K562 (cell line): ENCODE results near the gene NTPCR. TPM values are rescaled to one million over a fixed set of nuclear protein-coding genes. Genes with fewer than 3 reads are reported as not detected.

ENCODE experiments used
- GATAD2A ChIP-seq: fragments of 450-650 bp; IDR thresholded peaks from 2 replicates; pipeline ENCODE4 v1.6.1; 2017
- KDM5B ChIP-seq: fragments of 200-600 bp; sonication (generic); IDR thresholded peaks from 2 replicates; pipeline ENCODE4 v1.6.1; 2012; ENCODE audit warnings: low read depth, mild to moderate bottlenecking, moderate library complexity, low read length, control low read depth, inconsistent platforms; ENCODE audit not compliant: insufficient replicate concordance
- KLF6 ChIP-seq: fragments of 250-450 bp; sonication (Bioruptor Pico); IDR thresholded peaks from 2 replicates; pipeline ENCODE4 v1.4.0; 2020; ENCODE audit warnings: mild to moderate bottlenecking, moderate library complexity, borderline replicate concordance
- L3MBTL2 ChIP-seq: fragments of 450-650 bp; IDR thresholded peaks from 2 replicates; pipeline ENCODE4 v1.6.1; 2016; ENCODE audit warnings: mild to moderate bottlenecking, moderate library complexity
- NFE2L1 ChIP-seq: fragments of 450-650 bp; IDR thresholded peaks from 2 replicates; pipeline ENCODE4 v1.6.1; 2016; ENCODE audit warnings: missing genetic modification characterization, low read depth, mild to moderate bottlenecking, missing compliant biosample characterization, moderate library complexity, borderline replicate concordance
- PHB ChIP-seq: fragments of 250-450 bp; sonication (Bioruptor Pico); IDR thresholded peaks from 2 replicates; pipeline ENCODE4 v1.5.0; 2021
- RAD51 ChIP-seq: fragments of 450-650 bp; IDR thresholded peaks from 2 replicates; pipeline ENCODE4 v1.7.1; 2016; ENCODE audit warnings: low read depth, mild to moderate bottlenecking, borderline replicate concordance
- RBM22 ChIP-seq: fragments of 200-400 bp; formaldehyde crosslinking; IDR thresholded peaks from 2 replicates; pipeline ENCODE4 v1.6.1; 2018; ENCODE audit warnings: low read length, low read depth; ENCODE audit not compliant: poor library complexity, severe bottlenecking
- SIRT6 ChIP-seq: IDR thresholded peaks from one replicate; pipeline ENCODE4 v1.6.1; 2012; ENCODE audit warnings: low read depth, mild to moderate bottlenecking, control low read depth, inconsistent platforms, low read length, moderate library complexity
- SMAD4 ChIP-seq: fragments of 250-450 bp; sonication (Bioruptor Pico); conservative IDR thresholded peaks from 2 replicates; pipeline ENCODE4 v1.8.0; 2021; ENCODE audit warnings: inconsistent platforms, mild to moderate bottlenecking, moderate library complexity
- ZKSCAN3 ChIP-seq: fragments of 250-450 bp; sonication (Bioruptor Pico); IDR thresholded peaks from 2 replicates; pipeline ENCODE4 v1.4.0; 2020
- ZNF212 ChIP-seq: fragments of 450-650 bp; formaldehyde crosslinking; IDR thresholded peaks from 2 replicates; pipeline ENCODE4 v1.4.0; 2020; ENCODE audit warnings: mild to moderate bottlenecking
- ZNF75A ChIP-seq: fragments of 450-650 bp; formaldehyde crosslinking; IDR thresholded peaks from 2 replicates; pipeline ENCODE4 v1.4.0; 2020; ENCODE audit warnings: mild to moderate bottlenecking
- ZNF77 ChIP-seq: fragments of 250-450 bp; sonication (Bioruptor Pico); IDR thresholded peaks from 2 replicates; pipeline ENCODE4 v1.5.0; 2020
- ZNF79 ChIP-seq: fragments of 250-450 bp; sonication (Bioruptor Pico); IDR thresholded peaks from 2 replicates; pipeline ENCODE4 v1.4.0; 2020; ENCODE audit warnings: low read depth, mild to moderate bottlenecking, moderate library complexity
- polyA plus RNA-seq, 8 experiments: library from polyadenylated mRNA; depleted of rRNA in 4 of 8; stranded (reverse) in 5 of 8; unstranded in 3 of 8; fragments of >200 nt; fragmentation: Nextera tagmentation in 2 of 8; fragmentation: Illumina TruSeq in 1 of 8; extraction: Ambion mirVana in 2 of 8; extraction: Trizol in 1 of 8; gene quantifications; 2 replicates each; pipeline versions ENCODE4 v1.2.1 to v1.2.3, GENCODE V29; 2011 to 2014; ENCODE audit warnings: inconsistent platforms in 1 of 8, missing spikeins in 1 of 8
- total RNA-seq, 7 experiments: library from RNA; depleted of rRNA in 6 of 7; stranded (reverse); fragments of >200 nt in 6 of 7; fragmentation: Illumina TruSeq in 2 of 7; extraction: Trizol in 2 of 7; gene quantifications; 2 replicates each; pipeline versions ENCODE4 v1.2.1 to v1.2.3, GENCODE V29; 2011 to 2021; ENCODE audit warnings: low replicate concordance in 1 of 7
- TF ChIP-seq, protein P1 (sequence below), 3 experiments: fragments of 200-800 bp in 1 of 3; sonication (Bioruptor generic) in 1 of 3; sonication (generic) in 1 of 3; formaldehyde crosslinking in 1 of 3; IDR thresholded peaks; 2 replicates each; pipeline versions ENCODE4 v1.6.1 to v1.8.0; 2016 to 2022; ENCODE audit warnings: mild to moderate bottlenecking in 2 of 3, missing compliant biosample characterization in 2 of 3, missing genetic modification characterization in 2 of 3, missing genetic modification reagents in 1 of 3
- TF ChIP-seq, protein P2 (sequence below): sonication (generic); formaldehyde crosslinking; IDR thresholded peaks from 2 replicates; pipeline ENCODE4 v1.8.1; 2022; ENCODE audit warnings: missing genetic modification reagents
- TF ChIP-seq, protein P3 (sequence below): fragments of 450-650 bp; IDR thresholded peaks from 2 replicates; pipeline ENCODE4 v1.6.1; 2016; ENCODE audit warnings: missing biosample characterization, missing genetic modification characterization
- TF ChIP-seq, protein P4 (sequence below): fragments of 250-450 bp; sonication (Bioruptor Pico); IDR thresholded peaks from 2 replicates; pipeline ENCODE4 v1.4.0; 2020

Gene NTPCR
- total and polyA plus RNA-seq, 9 of the 15 experiments (the other 6 are each of a cell fraction or from before 2014, with no cell fraction given): 19.3 to 105 (median 48.8) TPM

DNA sequence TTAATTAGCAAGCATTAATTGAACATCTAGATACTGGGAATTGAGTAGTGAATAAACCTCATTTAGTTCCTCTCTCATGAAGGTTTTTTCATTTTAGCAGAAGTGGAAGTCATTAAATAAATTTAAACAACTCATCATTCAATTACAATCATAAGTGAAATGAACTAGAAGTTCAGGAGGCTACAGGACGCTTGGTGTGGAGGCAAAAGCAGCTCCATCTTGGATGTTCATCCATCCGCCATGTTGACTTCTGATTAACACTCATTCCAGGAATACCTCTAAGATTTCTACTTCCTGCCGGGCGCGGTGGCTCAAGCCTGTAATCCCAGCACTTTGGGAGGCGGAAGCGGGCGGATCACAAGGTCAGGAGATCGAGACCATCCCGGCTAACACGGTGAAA, 11.5 kb upstream of the NTPCR start (continued):
- TF ChIP-seq, protein P1, sequence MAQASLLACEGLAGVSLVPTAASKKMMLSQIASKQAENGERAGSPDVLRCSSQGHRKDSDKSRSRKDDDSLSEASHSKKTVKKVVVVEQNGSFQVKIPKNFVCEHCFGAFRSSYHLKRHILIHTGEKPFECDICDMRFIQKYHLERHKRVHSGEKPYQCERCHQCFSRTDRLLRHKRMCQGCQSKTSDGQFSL (CRISPR knock-in tag; IDR thresholded peaks at IDR 0.05): no peak
- TF ChIP-seq, protein P1 (tag; IDR thresholded peaks at IDR 0.05): 0 out of 4 replicates have a peak, but pooled peaks of 1 of the 2 experiments have one; percentile 33
- TF ChIP-seq, protein P2, sequence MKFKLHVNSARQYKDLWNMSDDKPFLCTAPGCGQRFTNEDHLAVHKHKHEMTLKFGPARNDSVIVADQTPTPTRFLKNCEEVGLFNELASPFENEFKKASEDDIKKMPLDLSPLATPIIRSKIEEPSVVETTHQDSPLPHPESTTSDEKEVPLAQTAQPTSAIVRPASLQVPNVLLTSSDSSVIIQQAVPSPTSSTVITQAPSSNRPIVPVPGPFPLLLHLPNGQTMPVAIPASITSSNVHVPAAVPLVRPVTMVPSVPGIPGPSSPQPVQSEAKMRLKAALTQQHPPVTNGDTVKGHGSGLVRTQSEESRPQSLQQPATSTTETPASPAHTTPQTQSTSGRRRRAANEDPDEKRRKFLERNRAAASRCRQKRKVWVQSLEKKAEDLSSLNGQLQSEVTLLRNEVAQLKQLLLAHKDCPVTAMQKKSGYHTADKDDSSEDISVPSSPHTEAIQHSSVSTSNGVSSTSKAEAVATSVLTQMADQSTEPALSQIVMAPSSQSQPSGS (CRISPR knock-in tag): no peak
- TF ChIP-seq L3MBTL2: no peak
- no peak for TF ChIP-seq ZNF212
- TF ChIP-seq ZNF79 (CRISPR knock-in tag): peak; percentile 85
- no peak for TF ChIP-seq SIRT6
- no peak for TF ChIP-seq RBM22
- TF ChIP-seq, protein P3, sequence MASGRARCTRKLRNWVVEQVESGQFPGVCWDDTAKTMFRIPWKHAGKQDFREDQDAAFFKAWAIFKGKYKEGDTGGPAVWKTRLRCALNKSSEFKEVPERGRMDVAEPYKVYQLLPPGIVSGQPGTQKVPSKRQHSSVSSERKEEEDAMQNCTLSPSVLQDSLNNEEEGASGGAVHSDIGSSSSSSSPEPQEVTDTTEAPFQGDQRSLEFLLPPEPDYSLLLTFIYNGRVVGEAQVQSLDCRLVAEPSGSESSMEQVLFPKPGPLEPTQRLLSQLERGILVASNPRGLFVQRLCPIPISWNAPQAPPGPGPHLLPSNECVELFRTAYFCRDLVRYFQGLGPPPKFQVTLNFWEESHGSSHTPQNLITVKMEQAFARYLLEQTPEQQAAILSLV (tag): no peak
- TF ChIP-seq ZNF75A: 0 out of 2 replicates have a peak, but pooled peaks have one; percentile 38
- TF ChIP-seq ZNF77: no peak
- no peak for TF ChIP-seq RAD51
- TF ChIP-seq KLF6 (CRISPR knock-in tag): peak; percentile 89; the same call in 1 of the 2 replicates
- TF ChIP-seq NFE2L1: no peak
- no peak for TF ChIP-seq KDM5B
- TF ChIP-seq SMAD4 (CRISPR knock-in tag): peak; percentile 62
- no peak for TF ChIP-seq GATAD2A
- TF ChIP-seq, protein P4, sequence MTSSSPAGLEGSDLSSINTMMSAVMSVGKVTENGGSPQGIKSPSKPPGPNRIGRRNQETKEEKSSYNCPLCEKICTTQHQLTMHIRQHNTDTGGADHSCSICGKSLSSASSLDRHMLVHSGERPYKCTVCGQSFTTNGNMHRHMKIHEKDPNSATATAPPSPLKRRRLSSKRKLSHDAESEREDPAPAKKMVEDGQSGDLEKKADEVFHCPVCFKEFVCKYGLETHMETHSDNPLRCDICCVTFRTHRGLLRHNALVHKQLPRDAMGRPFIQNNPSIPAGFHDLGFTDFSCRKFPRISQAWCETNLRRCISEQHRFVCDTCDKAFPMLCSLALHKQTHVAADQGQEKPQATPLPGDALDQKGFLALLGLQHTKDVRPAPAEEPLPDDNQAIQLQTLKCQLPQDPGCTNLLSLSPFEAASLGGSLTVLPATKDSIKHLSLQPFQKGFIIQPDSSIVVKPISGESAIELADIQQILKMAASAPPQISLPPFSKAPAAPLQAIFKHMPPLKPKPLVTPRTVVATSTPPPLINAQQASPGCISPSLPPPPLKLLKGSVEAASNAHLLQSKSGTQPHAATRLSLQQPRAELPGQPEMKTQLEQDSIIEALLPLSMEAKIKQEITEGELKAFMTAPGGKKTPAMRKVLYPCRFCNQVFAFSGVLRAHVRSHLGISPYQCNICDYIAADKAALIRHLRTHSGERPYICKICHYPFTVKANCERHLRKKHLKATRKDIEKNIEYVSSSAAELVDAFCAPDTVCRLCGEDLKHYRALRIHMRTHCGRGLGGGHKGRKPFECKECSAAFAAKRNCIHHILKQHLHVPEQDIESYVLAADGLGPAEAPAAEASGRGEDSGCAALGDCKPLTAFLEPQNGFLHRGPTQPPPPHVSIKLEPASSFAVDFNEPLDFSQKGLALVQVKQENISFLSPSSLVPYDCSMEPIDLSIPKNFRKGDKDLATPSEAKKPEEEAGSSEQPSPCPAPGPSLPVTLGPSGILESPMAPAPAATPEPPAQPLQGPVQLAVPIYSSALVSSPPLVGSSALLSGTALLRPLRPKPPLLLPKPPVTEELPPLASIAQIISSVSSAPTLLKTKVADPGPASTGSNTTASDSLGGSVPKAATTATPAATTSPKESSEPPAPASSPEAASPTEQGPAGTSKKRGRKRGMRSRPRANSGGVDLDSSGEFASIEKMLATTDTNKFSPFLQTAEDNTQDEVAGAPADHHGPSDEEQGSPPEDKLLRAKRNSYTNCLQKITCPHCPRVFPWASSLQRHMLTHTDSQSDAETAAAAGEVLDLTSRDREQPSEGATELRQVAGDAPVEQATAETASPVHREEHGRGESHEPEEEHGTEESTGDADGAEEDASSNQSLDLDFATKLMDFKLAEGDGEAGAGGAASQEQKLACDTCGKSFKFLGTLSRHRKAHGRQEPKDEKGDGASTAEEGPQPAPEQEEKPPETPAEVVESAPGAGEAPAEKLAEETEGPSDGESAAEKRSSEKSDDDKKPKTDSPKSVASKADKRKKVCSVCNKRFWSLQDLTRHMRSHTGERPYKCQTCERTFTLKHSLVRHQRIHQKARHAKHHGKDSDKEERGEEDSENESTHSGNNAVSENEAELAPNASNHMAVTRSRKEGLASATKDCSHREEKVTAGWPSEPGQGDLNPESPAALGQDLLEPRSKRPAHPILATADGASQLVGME: peak; percentile 48; the same call in 1 of the 2 replicates
- TF ChIP-seq ZKSCAN3 (CRISPR knock-in tag): no peak
- no peak for TF ChIP-seq PHB (CRISPR knock-in tag)
